Smooth muscle cell (in vitro differentiated cells): ENCODE data around the gene OPRL1. TPM values are rescaled to one million over a fixed set of nuclear protein-coding genes. Genes with fewer than 3 reads are reported as not detected.
A peak's percentile ranks its signal among the peaks of the same experiment; 100 is the strongest.

ENCODE experiments used
- DNase-seq: peaks from one replicate; lab custom pipeline; 2025; ENCODE audit not compliant: unreplicated experiment; lab: John Stamatoyannopoulos, UW
- H2AFZ ChIP-seq: fragments of 200-600 bp; sonication (generic); 2 replicates; pipeline ENCODE4 v1.6.0; 2016; ENCODE audit warnings: antibody characterized with exemption, low read depth, mild to moderate bottlenecking
- H3F3A ChIP-seq: fragments of 200-600 bp; sonication (generic); 2 replicates; pipeline ENCODE4 v1.6.0; 2017; ENCODE audit warnings: antibody characterized with exemption, low read depth
- H3K27ac ChIP-seq: fragments of 200-600 bp; sonication (generic); 2 replicates; pipeline ENCODE4 v1.5.1; 2016; ENCODE audit warnings: low read depth, mild to moderate bottlenecking
- H3K27me3 ChIP-seq: fragments of 200-600 bp; sonication (generic); 2 replicates; pipeline ENCODE4 v1.6.1; 2016; ENCODE audit warnings: low read depth, mild to moderate bottlenecking
- H3K36me3 ChIP-seq: fragments of 200-600 bp; sonication (generic); 2 replicates; pipeline ENCODE4 v1.5.1; 2016; ENCODE audit warnings: low read depth
- H3K4me1 ChIP-seq: fragments of 200-600 bp; sonication (generic); 2 replicates; pipeline ENCODE4 v1.5.1; 2016; ENCODE audit warnings: low read depth
- H3K4me2 ChIP-seq: fragments of 200-600 bp; sonication (generic); 2 replicates; pipeline ENCODE4 v1.6.0; 2016; ENCODE audit warnings: mild to moderate bottlenecking
- H3K4me3 ChIP-seq: fragments of 200-600 bp; sonication (generic); 2 replicates; pipeline ENCODE4 v1.5.1; 2016; ENCODE audit warnings: mild to moderate bottlenecking
- H3K79me2 ChIP-seq: fragments of 200-600 bp; sonication (generic); 2 replicates; pipeline ENCODE4 v1.6.0; 2016; ENCODE audit warnings: low read depth, mild to moderate bottlenecking
- H3K9ac ChIP-seq: fragments of 200-600 bp; sonication (generic); 2 replicates; pipeline ENCODE4 v1.6.0; 2016; ENCODE audit warnings: low read depth
- H3K9me3 ChIP-seq: fragments of 200-600 bp; sonication (generic); replicated peaks from 2 replicates; pipeline ENCODE4 v1.5.1; 2016; ENCODE audit warnings: low read depth
- H4K20me1 ChIP-seq: fragments of 200-600 bp; sonication (generic); 2 replicates; pipeline ENCODE4 v1.6.0; 2016; ENCODE audit warnings: low read depth
- WGBS: methylation state at CpG from one replicate; pipeline ENCODE4 v1.1.7; 2016; ENCODE audit warnings: low lambda C conversion rate; 5-methylcytosine and 5-hydroxymethylcytosine counted together
- polyA plus RNA-seq: library from polyadenylated mRNA; unstranded; fragments of >200 nt; fragmentation: Nextera tagmentation; extraction: Ambion mirVana; gene quantifications from 2 replicates; pipeline ENCODE4 v1.2.1, GENCODE V29; 2016
- total RNA-seq: library from RNA; depleted of rRNA; stranded (reverse); fragments of >200 nt; gene quantifications from 2 replicates; pipeline ENCODE4 v1.2.3, GENCODE V29; 2014
- TF ChIP-seq, protein P1 (sequence below): fragments of 200-600 bp; sonication (generic); IDR thresholded peaks from 2 replicates; pipeline ENCODE4 v1.5.1; 2017; ENCODE audit warnings: borderline replicate concordance, mild to moderate bottlenecking, antibody characterized with exemption; ENCODE audit not compliant: insufficient read depth, poor library complexity, severe bottlenecking

The OPRL1 gene
- total and polyA plus RNA-seq, 2 experiments from 2014 or later = 3.1 to 6.4 TPM

GRCh38 chr20:64100946-64101688 is 21.2 kb downstream of the OPRL1 start:
- Histone ChIP-seq H3K27me3 (peaks cover 30% of the 10 kb centered on the region), H3K36me3 (no peaks in the 10 kb centered on the region), H3K9ac (no peak overlapping the region), H3F3A (no peaks in the 10 kb centered on the region), H3K4me2 (no peak overlapping the region), H3K27ac (no peak overlapping the region), H3K4me3 (no peak overlapping the region), H2AFZ (no peak overlapping the region), H4K20me1 (no peaks in the 10 kb centered on the region), H3K4me1 (no peaks in the 10 kb centered on the region), H3K79me2 (no peaks in the 10 kb centered on the region), H3K9me3 (no peaks in the 10 kb centered on the region)
- 87% methylated on average over 9 of the region's 9 CpGs for WGBS
- TF ChIP-seq, protein P1, sequence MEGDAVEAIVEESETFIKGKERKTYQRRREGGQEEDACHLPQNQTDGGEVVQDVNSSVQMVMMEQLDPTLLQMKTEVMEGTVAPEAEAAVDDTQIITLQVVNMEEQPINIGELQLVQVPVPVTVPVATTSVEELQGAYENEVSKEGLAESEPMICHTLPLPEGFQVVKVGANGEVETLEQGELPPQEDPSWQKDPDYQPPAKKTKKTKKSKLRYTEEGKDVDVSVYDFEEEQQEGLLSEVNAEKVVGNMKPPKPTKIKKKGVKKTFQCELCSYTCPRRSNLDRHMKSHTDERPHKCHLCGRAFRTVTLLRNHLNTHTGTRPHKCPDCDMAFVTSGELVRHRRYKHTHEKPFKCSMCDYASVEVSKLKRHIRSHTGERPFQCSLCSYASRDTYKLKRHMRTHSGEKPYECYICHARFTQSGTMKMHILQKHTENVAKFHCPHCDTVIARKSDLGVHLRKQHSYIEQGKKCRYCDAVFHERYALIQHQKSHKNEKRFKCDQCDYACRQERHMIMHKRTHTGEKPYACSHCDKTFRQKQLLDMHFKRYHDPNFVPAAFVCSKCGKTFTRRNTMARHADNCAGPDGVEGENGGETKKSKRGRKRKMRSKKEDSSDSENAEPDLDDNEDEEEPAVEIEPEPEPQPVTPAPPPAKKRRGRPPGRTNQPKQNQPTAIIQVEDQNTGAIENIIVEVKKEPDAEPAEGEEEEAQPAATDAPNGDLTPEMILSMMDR = no peak
- no peak for DNase-seq

DNA sequence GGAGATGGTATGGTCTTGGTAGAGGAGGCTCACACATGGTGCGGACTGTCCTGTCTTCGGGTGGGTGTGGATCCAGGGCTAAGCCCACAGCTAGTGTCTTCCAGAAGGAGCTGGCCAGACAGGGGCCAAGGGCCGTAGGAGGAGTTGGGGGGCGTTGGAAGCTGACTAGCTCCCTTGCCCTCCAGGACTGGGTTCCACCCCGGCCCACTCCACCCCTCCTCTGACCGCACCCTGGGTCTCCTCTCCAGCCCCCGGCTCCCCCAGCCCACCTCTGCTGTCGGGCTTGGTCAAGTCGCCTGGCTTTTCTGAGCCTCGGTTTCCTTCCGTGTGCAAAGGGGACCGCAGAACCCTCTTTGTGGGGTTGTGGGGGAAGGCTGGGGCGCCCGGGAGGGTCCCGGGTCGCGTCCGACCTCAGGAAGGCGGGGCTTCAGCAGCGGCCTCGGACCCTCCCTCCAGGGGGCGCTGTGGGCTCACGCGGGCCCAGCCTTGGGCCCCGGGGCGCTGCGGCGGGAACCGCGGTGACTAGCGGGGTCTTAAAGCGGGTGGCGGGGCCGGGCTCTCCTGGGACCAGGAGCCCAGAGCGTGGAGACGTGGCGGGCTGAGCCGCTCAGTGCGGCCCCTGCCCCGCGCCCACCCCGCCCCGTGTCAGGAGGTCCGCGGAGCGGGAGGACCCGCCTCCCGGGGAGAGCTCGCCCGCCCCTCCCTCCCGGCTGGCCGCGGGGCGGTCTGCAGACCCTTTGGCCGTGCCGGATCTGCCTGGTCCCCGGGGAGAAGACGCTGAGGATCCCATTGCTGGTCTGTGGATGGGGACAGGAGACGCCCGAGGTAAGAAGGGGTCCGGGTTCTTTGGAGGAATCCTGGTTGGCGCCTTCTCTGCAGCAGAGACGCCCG is 22.1 kb downstream of the OPRL1 start:
- Histone ChIP-seq H3K27me3 (peaks cover 30% of the 10 kb centered on the region), H2AFZ (peak overlapping the region; percentile 77), H3K9ac (no peak overlapping the region), H3K4me1 (no peaks in the 10 kb centered on the region), H4K20me1 (no peaks in the 10 kb centered on the region), H3K4me3 (peak overlapping the region; percentile 60), H3K4me2 (peak overlapping the region; percentile 95), H3K36me3 (no peaks in the 10 kb centered on the region), H3K79me2 (no peaks in the 10 kb centered on the region), H3F3A (no peaks in the 10 kb centered on the region), H3K27ac (no peak overlapping the region), H3K9me3 (no peaks in the 10 kb centered on the region)
- no peak for DNase-seq
- 14% methylated on average over 18 of the region's 64 CpGs for WGBS
- TF ChIP-seq, protein P1 = peak; percentile 92

DNA sequence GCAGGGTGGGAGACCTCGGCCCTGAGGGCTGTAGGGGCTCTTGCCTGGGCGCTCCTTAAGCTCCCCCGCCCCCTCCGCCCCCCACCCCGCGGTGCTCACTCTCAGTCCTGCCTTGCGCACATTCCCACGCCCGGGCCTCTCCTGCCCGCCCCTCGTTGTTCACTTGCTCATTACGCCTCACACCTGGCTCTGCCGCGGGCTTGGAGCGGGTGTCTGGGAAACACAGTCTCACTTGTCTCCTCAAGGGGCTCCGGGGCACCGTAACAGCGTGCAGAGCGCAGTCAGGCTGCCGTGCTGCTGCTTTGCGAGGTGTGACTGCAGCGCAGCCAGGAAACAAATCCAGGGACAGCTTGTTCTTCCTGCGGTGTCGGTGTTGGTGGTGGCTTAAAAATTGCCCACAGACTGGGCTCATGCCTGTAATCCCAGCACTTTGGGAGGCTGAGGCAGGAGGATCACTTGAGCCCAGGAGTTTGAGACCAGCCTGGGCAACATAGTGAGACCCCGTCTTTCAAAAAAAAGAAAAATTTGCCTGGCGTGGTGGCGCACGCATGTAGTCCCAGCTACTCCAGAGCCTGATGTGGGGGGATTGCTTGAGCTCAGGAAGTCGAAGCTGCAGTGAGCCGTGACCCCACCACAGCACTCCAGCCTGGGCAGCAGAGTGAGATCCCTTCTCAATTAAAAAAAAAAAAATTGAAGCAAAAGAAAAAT is 22.9 kb downstream of the OPRL1 start:
- no peak overlapping the region for H3K9ac ChIP-seq
- peak overlapping the region; percentile 95 for H3K4me2 ChIP-seq
- no peaks in the 10 kb centered on the region for H4K20me1 ChIP-seq
- H3K4me3 ChIP-seq = peak overlapping the region; percentile 60
- DNase-seq = no peak
- WGBS = 37% methylated on average over 20 of the region's 30 CpGs
- H3K27me3 ChIP-seq = peaks cover 30% of the 10 kb centered on the region
- H3K36me3 ChIP-seq = no peaks in the 10 kb centered on the region
- no peaks in the 10 kb centered on the region for H3K9me3 ChIP-seq
- no peaks in the 10 kb centered on the region for H3K79me2 ChIP-seq
- no peaks in the 10 kb centered on the region for H3K4me1 ChIP-seq
- H2AFZ ChIP-seq = peak overlapping the region; percentile 77
- H3K27ac ChIP-seq = no peak overlapping the region
- TF ChIP-seq, protein P1 = no peak
- H3F3A ChIP-seq = no peaks in the 10 kb centered on the region
